Hepatocyte (in vitro differentiated cells): ENCODE results near the gene FADS3. TPM values are rescaled to one million over a fixed set of nuclear protein-coding genes. Genes with fewer than 3 reads are reported as not detected.

ENCODE experiments used
- DNase-seq: peaks from one replicate; pipeline ENCODE4 v3.0.0-alpha.2; 2016; ENCODE audit warnings: low spot score
- H2AFZ ChIP-seq: fragments of 200-600 bp; sonication (generic); 2 replicates; pipeline ENCODE4 v1.6.0; 2016; ENCODE audit warnings: antibody characterized with exemption, mild to moderate bottlenecking
- H3K27ac ChIP-seq: fragments of 200-600 bp; sonication (generic); 2 replicates; pipeline ENCODE4 v1.5.1; 2016; ENCODE audit warnings: mild to moderate bottlenecking
- H3K27me3 ChIP-seq: fragments of 200-600 bp; sonication (generic); 2 replicates; pipeline ENCODE4 v1.6.1; 2016
- H3K36me3 ChIP-seq: fragments of 200-600 bp; sonication (generic); replicated peaks from 2 replicates; pipeline ENCODE4 v1.5.1; 2016; ENCODE audit warnings: low read depth; ENCODE audit not compliant: insufficient read depth
- H3K4me1 ChIP-seq: fragments of 200-600 bp; sonication (generic); 2 replicates; pipeline ENCODE4 v1.5.1; 2016; ENCODE audit warnings: mild to moderate bottlenecking, moderate library complexity; ENCODE audit not compliant: insufficient read depth
- H3K4me2 ChIP-seq: fragments of 200-600 bp; sonication (generic); 2 replicates; pipeline ENCODE4 v1.6.0; 2016
- H3K4me3 ChIP-seq: fragments of 200-600 bp; sonication (generic); 2 replicates; pipeline ENCODE4 v1.5.1; 2016; ENCODE audit warnings: mild to moderate bottlenecking
- H3K79me2 ChIP-seq: fragments of 200-600 bp; sonication (generic); 2 replicates; pipeline ENCODE4 v1.6.0; 2017; ENCODE audit warnings: mild to moderate bottlenecking
- H3K9me2 ChIP-seq: fragments of 200-600 bp; sonication (generic); replicated peaks from 2 replicates; pipeline ENCODE4 v1.6.0; 2017; ENCODE audit warnings: mild to moderate bottlenecking; ENCODE audit not compliant: insufficient read depth
- H3K9me3 ChIP-seq: fragments of 200-600 bp; sonication (generic); 2 replicates; pipeline ENCODE4 v1.5.1; 2016; ENCODE audit warnings: low read depth, mild to moderate bottlenecking
- H4K20me1 ChIP-seq: fragments of 200-600 bp; sonication (generic); 2 replicates; pipeline ENCODE4 v1.6.0; 2016; ENCODE audit warnings: mild to moderate bottlenecking; ENCODE audit not compliant: insufficient read depth, poor library complexity, severe bottlenecking
- CTCF ChIP-seq: fragments of 200-600 bp; sonication (generic); IDR thresholded peaks from 2 replicates; pipeline ENCODE4 v1.5.1; 2016; ENCODE audit warnings: antibody characterized with exemption, mild to moderate bottlenecking; ENCODE audit not compliant: poor library complexity
- EZH2 ChIP-seq: fragments of 200-600 bp; sonication (generic); IDR thresholded peaks from 2 replicates; pipeline ENCODE4 v1.6.1; 2016; ENCODE audit warnings: antibody characterized with exemption, mild to moderate bottlenecking, borderline replicate concordance
- EZH2phosphoT487 ChIP-seq: fragments of 200-600 bp; sonication (generic); IDR thresholded peaks from one replicate; pipeline ENCODE4 v1.6.1; 2018; ENCODE audit warnings: antibody characterized with exemption, mild to moderate bottlenecking, low read depth, moderate library complexity; ENCODE audit not compliant: unreplicated experiment, severe bottlenecking
- WGBS: methylation state at CpG from one replicate; pipeline ENCODE4 v1.1.6; 2016; ENCODE audit warnings: low lambda C conversion rate; ENCODE audit errors: missing lambda C conversion rate; 5-methylcytosine and 5-hydroxymethylcytosine counted together
- polyA plus RNA-seq: library from polyadenylated mRNA; unstranded; fragments of >200 nt; fragmentation: Nextera tagmentation; extraction: Ambion mirVana; gene quantifications from 2 replicates; pipeline ENCODE4 v1.2.1, GENCODE V29; 2016
- total RNA-seq: library from RNA; depleted of rRNA; stranded (reverse); fragments of >200 nt; gene quantifications from 2 replicates; pipeline ENCODE4 v1.2.3, GENCODE V29; 2014

Gene FADS3
- total and polyA plus RNA-seq, 2 experiments from 2014 or later, result 19.4 to 37.0 TPM

- H3K4me3 ChIP-seq, result no peak overlapping the region
- H3K27ac ChIP-seq, result no peak overlapping the region
- TF ChIP-seq EZH2 (no peak), CTCF (no peak), EZH2phosphoT487 (no peak)
- no peaks in the 10 kb centered on the region for H3K27me3 ChIP-seq
- no peaks in the 10 kb centered on the region for H3K79me2 ChIP-seq
- H4K20me1 ChIP-seq, result no peaks in the 10 kb centered on the region
- no peak overlapping the region for H3K4me2 ChIP-seq
- no peaks in the 10 kb centered on the region for H3K36me3 ChIP-seq
- no peaks in the 10 kb centered on the region for H3K9me2 ChIP-seq
- H3K4me1 ChIP-seq, result no peaks in the 10 kb centered on the region
- H2AFZ ChIP-seq, result no peak overlapping the region
- DNase-seq, result no peak
- WGBS, result 87% methylated on average over 15 of the region's 15 CpGs
- no peaks in the 10 kb centered on the region for H3K9me3 ChIP-seq
Measured at GRCh38 chr11:61896665-61897386, 5.5 kb upstream of the FADS3 start.

DNA sequence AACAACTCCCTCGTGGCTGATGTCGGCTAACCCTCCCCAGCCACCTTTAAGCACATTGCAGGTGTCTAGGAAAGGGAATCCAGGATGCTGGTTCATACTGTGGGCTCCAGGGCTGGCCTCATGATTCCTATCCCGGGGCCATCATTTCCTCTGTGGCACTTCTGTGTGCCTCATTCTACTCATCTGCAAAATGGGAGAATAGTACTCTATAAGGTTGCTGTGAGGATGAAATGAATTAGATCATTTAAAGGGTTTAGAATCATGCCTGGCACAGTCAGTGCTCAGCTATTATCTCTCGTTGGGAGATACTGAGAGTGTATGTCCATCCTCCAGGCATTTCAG, 4.3 kb upstream of the FADS3 start:
- H3K4me3 ChIP-seq, result no peak overlapping the region
- peaks cover 3% of the 10 kb centered on the region for H3K4me1 ChIP-seq
- H3K27me3 ChIP-seq, result no peaks in the 10 kb centered on the region
- WGBS, result 81% methylated on average over 4 of the region's 4 CpGs
- no peaks in the 10 kb centered on the region for H3K79me2 ChIP-seq
- H4K20me1 ChIP-seq, result no peaks in the 10 kb centered on the region
- no peak for DNase-seq
- no peaks in the 10 kb centered on the region for H3K9me3 ChIP-seq
- no peak overlapping the region for H3K4me2 ChIP-seq
- TF ChIP-seq CTCF, result no peak
- no peaks in the 10 kb centered on the region for H3K36me3 ChIP-seq
- no peak overlapping the region for H2AFZ ChIP-seq
- no peak overlapping the region for H3K27ac ChIP-seq
- H3K9me2 ChIP-seq, result no peaks in the 10 kb centered on the region

- no peak overlapping the region for H3K4me3 ChIP-seq
- H3K27me3 ChIP-seq, result no peaks in the 10 kb centered on the region
- H3K4me2 ChIP-seq, result no peak overlapping the region
- no peaks in the 10 kb centered on the region for H3K9me3 ChIP-seq
- TF ChIP-seq EZH2phosphoT487 (no peak), EZH2 (no peak), CTCF (no peak)
- H4K20me1 ChIP-seq, result no peaks in the 10 kb centered on the region
- H3K27ac ChIP-seq, result no peak overlapping the region
- H3K9me2 ChIP-seq, result no peaks in the 10 kb centered on the region
- H3K4me1 ChIP-seq, result peaks cover 8% of the 10 kb centered on the region
- DNase-seq, result no peak
- no peaks in the 10 kb centered on the region for H3K79me2 ChIP-seq
- H3K36me3 ChIP-seq, result no peaks in the 10 kb centered on the region
- no peak overlapping the region for H2AFZ ChIP-seq
- 88% methylated on average over 17 of the region's 17 CpGs for WGBS
Measured at GRCh38 chr11:61895046-61895717, 3.8 kb upstream of the FADS3 start.
